Measurements from ENCODE around the gene NECTIN4. TPM values are rescaled to one million over a fixed set of nuclear protein-coding genes. Genes with fewer than 3 reads are reported as not detected.

Gene NECTIN4
- 0.11 and 0.21 TPM in 2 replicates for total RNA-seq (2014; rRNA removed; shearing (Covaris generic))
- polyA plus RNA-seq (2015; cell fraction: cytosol; rRNA removed) = 0.08 and 0.43 TPM in 2 replicates
- 0.53 and 1.2 TPM in 2 replicates for polyA plus RNA-seq (2015; cell fraction: nucleus; rRNA removed)

DNA sequence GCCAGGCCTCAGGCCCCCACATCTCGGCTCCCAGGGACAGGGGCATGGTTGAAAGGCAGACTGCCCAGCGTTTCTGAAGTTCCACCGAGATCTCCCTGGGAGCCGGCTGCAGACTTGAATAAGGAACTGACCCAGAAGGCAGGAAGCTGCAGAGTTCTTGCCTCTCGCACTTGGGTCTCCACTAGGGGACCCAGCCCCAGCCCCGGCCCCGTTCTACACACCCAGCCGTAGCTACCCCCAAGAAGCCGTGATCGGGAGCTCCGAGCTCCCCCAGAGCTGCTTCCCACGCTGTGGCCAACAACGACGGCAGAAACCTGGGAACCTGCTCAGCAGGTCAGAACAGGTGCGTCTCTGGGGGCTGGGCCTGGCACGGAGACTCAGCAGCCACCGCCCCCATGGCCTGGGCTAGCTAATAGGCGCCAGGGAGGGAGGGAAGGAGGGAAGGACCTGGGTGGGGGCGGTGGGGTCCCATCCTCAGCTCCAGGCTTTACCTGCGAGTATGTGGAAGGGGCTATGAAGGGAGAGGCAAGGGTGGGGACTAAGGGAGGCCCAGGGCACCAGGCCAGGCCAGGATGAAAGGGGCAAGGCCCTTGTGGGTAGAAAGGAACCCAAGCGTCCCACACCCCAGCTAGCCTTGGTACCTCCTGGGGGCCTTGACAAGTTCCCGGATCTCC lies at the start of gene NECTIN4:
Gene NECTIN4 (minus strand): TSS at position 308 of the 674 bp plus-strand sequence. CDS start 262 bp downstream, at position 46.
- in situ Hi-C loops (cut with HindIII; ENCODE audit: low pct_unique_long_range_greater_than_20kb, low sequenced_read_pairs) = no loop called here
- no peak for DNase-seq (ENCODE audit: low read depth, low spot score)

- DNase-seq (ENCODE audit: low read depth, low spot score) = no peak
- in situ Hi-C loops (cut with HindIII; ENCODE audit: low pct_unique_long_range_greater_than_20kb, low sequenced_read_pairs) = no loop called here
These were observed 49.1 kb upstream of the NECTIN4 start for GRCh38 chr1:161138431-161138830.

- in situ Hi-C loops (cut with HindIII; ENCODE audit: low pct_unique_long_range_greater_than_20kb, low sequenced_read_pairs) = no loop called here
- DNase-seq (ENCODE audit: low read depth, low spot score) = no peak
These were observed 48.5 kb upstream of the NECTIN4 start for GRCh38 chr1:161137881-161138280.

DNA sequence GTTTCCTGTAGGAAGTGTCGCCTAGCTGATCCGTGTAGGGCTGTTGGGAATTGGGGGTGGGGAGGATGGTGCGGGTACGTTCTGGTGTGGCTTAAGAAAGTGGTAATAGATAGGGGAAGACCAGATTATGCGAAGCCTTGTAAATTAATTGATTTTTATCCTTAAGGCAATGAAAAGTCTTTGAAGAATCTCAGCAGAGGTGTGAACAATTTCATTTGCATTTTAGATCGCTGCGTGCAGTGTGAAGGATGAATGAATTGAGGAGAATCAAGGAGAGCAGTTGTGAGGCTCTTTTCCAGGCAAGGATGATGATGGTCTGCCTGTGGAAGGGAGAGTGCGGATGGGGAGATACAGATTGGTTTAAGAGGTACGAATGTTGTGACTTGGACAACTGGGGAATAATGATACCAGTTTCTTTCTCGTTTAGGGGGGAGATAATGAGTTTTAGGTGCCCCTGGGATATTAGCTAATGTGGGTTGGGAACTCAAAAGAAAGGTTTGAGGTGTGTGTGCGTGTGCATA lies 43.9 kb upstream of the NECTIN4 start:
- DNase-seq (ENCODE audit: low read depth, low spot score) = no peak

DNA sequence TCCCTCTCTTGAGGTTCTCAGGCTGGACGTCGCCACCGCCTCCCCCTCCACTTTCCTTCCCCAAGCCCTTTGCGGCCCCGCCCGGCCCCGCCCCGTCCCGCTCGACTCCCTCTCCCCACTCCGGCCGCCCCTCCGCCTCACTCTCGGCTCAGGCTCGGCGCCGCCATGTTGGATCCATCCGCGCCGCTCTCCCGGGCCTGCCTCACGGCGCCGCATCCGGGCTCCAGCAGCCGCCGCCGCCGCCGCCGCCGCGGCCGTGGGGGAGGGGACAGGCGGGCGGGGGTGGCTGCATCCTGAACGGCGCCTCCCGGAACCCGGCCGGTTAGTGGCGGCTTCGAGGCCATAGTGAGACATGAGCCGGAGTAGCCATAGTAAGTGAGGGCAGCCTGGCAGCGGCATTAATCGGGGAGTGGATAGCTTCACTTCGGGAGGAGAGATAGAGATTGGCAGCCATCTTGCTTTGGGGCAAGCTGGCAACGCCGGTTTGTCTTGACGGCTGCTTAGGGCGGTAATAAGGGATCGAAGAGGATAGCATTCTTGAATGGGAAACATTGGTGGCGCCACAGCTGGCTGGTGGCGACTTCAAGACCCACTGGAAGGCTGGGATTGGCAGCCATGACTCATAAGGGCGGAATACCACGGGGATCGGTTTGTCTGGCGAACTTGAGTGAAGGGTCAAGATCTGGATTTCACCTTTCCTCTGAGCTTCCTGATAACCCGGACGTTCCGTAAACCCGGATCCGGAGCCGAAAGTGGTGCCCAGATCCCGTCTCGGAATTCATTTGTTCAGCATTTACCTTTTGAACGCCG lies 43.3 kb upstream of the NECTIN4 start, which contains the start of gene DEDD:
Gene DEDD (minus strand): TSS at position 258 of the 810 bp plus-strand sequence. CDS start 8,205 bp downstream, outside the sequence.
- DNase-seq (ENCODE audit: low read depth, low spot score) = peak; percentile 97
- in situ Hi-C loops (cut with HindIII; ENCODE audit: low pct_unique_long_range_greater_than_20kb, low sequenced_read_pairs) = no loop called here

More for the DNA sequence above, 43.9 kb upstream of the NECTIN4 start:
- in situ Hi-C loops (cut with HindIII; ENCODE audit: low pct_unique_long_range_greater_than_20kb, low sequenced_read_pairs) = no loop called here

GRCh38 chr1:161131523-161132409 lies 42.4 kb upstream of the NECTIN4 start:
- in situ Hi-C loops (cut with HindIII; ENCODE audit: low pct_unique_long_range_greater_than_20kb, low sequenced_read_pairs) = no loop called here
- no peak for DNase-seq (ENCODE audit: low read depth, low spot score)

- in situ Hi-C loops (cut with HindIII; ENCODE audit: low pct_unique_long_range_greater_than_20kb, low sequenced_read_pairs) = no loop called here
- no peak for DNase-seq (ENCODE audit: low read depth, low spot score)
These were observed 40.9 kb upstream of the NECTIN4 start for GRCh38 chr1:161130266-161130665.

- no peak for DNase-seq (ENCODE audit: low read depth, low spot score)
- in situ Hi-C loops (cut with HindIII; ENCODE audit: low pct_unique_long_range_greater_than_20kb, low sequenced_read_pairs) = no loop called here
These were observed 39.4 kb upstream of the NECTIN4 start for GRCh38 chr1:161128591-161129420.

DNA sequence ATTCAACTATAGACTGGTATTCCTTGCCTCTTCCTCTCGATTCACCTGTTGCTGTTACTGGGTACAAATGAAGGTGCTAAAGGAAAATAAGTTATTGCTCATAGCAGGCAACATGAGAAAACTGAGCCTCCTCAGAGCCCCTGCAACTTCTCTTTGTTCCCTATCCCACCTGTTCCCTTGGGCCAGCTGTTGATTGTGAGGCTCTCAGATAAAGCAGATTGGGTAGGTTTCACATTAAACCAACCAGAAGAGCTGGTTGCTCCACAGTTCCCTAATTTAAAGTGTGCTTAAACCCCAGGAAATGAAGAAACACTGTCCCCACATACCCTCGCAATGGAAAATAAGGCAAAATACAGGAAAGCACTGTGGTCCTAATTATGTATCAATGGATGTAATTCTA lies 38.3 kb upstream of the NECTIN4 start:
- in situ Hi-C loops (cut with HindIII; ENCODE audit: low pct_unique_long_range_greater_than_20kb, low sequenced_read_pairs) = no loop called here
- DNase-seq (ENCODE audit: low read depth, low spot score) = no peak

GRCh38 chr1:161122967-161123366 lies 33.6 kb upstream of the NECTIN4 start:
- in situ Hi-C loops (cut with HindIII; ENCODE audit: low pct_unique_long_range_greater_than_20kb, low sequenced_read_pairs) = no loop called here
- no peak for DNase-seq (ENCODE audit: low read depth, low spot score)

- DNase-seq (ENCODE audit: low read depth, low spot score) = no peak
- in situ Hi-C loops (cut with HindIII; ENCODE audit: low pct_unique_long_range_greater_than_20kb, low sequenced_read_pairs) = no loop called here
These were observed 32.5 kb upstream of the NECTIN4 start for GRCh38 chr1:161121834-161122233.

DNA sequence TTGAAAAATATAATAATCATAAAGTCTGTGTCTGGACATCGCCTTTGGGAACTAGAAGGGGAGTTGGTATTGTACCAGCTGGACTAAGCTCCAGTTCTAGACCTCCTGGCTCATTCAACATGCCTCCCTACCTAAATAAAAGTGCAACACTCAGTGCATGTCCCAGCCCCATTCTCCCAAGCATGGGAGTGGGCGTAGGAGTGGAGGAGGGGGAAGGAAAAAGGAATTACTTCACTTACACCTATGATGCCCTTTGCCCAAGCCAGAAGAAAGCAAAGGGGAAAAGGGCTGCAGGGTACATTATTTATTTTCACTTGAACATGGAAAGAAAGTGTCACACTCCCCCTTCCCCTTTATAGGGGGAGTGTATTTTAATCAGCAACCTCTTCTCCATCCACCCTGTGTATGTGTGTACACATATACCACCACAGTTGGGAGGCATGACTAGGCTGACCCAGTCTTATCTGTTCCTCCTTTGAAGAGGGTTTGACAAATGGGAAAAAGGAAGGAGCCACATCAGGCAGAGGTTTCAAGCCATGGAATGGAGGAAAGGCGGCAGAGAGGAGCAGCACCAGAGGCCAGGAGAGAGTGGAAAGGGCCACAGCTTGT lies 31.8 kb upstream of the NECTIN4 start:
- DNase-seq (ENCODE audit: low read depth, low spot score) = no peak
- in situ Hi-C loops (cut with HindIII; ENCODE audit: low pct_unique_long_range_greater_than_20kb, low sequenced_read_pairs) = no loop called here

DNA sequence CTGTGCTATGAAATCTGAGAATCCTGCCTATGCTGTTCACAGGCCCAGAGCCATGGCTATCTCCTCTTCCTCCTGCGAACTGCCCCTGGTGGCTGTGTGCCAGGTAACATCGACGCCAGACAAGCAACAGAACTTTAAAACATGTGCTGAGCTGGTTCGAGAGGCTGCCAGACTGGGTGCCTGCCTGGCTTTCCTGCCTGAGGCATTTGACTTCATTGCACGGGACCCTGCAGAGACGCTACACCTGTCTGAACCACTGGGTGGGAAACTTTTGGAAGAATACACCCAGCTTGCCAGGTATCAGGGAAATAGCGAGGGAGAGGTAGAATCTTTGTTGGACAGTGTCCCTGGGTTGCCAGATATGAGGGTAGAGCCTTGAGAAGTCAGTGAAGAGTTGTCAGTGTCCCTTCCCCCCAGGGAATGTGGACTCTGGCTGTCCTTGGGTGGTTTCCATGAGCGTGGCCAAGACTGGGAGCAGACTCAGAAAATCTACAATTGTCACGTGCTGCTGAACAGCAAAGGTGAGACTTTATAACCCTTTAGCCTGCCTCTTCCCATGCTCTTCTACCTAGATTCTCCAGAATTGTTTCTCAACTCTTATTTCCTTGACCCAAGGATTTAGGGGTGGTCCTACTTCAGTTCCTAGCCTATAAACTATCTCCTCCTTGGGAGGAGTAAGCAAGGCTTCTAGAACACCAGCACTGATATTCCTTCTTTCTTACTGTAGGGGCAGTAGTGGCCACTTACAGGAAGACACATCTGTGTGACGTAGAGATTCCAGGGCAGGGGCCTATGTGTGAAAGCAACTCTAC lies 29.9 kb upstream of the NECTIN4 start:
- DNase-seq (ENCODE audit: low read depth, low spot score) = peak; percentile 90
- in situ Hi-C loops (cut with HindIII; ENCODE audit: low pct_unique_long_range_greater_than_20kb, low sequenced_read_pairs) = no loop called here

DNA sequence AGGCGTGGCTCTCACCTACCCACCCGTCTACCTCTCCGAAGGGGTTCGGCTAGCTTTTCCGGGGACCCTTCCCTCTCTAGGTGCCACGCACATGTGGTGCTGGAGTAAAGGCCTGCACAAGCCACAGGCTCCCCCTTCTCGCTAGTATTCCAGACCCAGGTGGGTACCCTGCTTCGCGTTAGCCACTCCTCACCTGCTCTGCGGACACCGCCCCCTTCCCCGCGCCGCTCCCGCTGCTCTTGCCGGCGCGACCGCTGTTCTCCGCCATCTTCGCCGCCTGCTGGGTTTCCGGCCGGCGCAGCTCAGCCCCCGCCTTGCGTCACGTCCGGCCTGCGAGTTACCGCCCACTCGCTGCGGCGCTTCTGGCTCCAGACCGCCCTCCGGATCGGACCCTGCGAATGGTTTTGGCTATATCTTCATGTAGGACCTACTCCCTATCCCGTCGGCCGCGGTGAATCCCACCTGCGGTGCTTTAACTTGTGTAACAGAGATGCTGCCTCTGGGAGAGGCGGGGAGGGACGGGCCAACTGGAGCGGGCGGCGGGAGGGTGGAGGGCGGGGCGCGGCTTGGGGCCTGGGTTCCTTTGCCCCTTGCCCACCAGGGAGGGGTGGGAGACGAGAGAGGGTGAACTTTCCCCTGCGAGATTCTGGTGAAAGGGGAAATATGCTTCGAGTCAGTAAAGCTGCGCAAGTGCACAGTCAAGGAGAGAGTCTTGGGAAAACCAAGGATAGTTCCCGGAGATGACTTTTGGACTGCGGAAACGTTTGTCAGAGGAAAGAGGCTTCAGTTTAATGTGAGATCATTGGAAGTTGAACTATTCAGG lies 28.6 kb upstream of the NECTIN4 start, which contains the start of the genes NIT1 and PFDN2:
Gene NIT1 (plus strand): TSS at position 347 of the 823 bp plus-strand sequence. CDS start 72 bp downstream, at position 419.
Gene PFDN2 (minus strand): TSS at position 279 of the 823 bp plus-strand sequence. CDS start 11 bp downstream, at position 268.
- in situ Hi-C loops (cut with HindIII; ENCODE audit: low pct_unique_long_range_greater_than_20kb, low sequenced_read_pairs) = no loop called here
- peak; percentile 75 for DNase-seq (ENCODE audit: low read depth, low spot score)
